ENCODE measurements around the gene CGB2. TPM values are rescaled to one million over a fixed set of nuclear protein-coding genes. Genes with fewer than 3 reads are reported as not detected.

Gene CGB2
- total and polyA plus RNA-seq, 5 experiments from 2014 or later: not detected

DNA sequence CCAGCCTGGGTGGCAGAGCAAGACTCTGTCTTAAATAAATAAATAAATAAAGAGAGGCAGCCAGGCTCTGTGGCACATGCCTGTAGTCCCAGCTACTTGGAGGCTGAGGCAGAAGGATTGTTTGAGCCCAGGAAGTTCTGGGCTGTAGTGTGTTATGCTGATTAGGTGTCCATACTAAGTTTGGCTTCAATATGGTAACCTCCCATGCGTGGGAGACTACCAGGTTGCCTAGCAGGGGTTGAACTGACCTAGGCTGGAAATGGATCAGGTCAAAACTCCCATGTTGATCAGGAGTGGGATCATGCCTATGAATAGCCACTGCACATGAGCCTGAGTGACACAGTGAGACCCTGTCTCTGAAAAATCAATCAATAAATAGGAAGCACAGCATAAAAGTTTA is 49.6 kb downstream of the CGB2 start:
- DNase-seq: no peak
- no peak overlapping the region for H3K4me3 Mint-ChIP-seq
- peaks cover 3 to 24% (median 16%) of the 10 kb centered on the region in 5 donors for H3K27me3 Mint-ChIP-seq
- peaks cover 0 to 2% (median 0%) of the 10 kb centered on the region in 9 donors for H3K9me3 Mint-ChIP-seq
- H3K4me1 Mint-ChIP-seq: peaks cover 10 to 17% (median 14%) of the 10 kb centered on the region in 4 donors
- peak overlapping the region in 2 of 10 donors; percentile 5 to 60 for H3K27ac Mint-ChIP-seq
- no peak for ATAC-seq
- peaks cover 0 to 7% (median 0%) of the 10 kb centered on the region in 3 donors for H3K36me3 Mint-ChIP-seq
- POLR2A ChIA-PET: no interaction called here

Small RNA genes lying within 50 kb of the gene (microRNA-seq; reads per million reads assigned to microRNA genes)
- gene MIR6798 (ENCODE audit: borderline microRNAs expressed): not detected

Other genes with a start within 250 kb of the CGB2 start
- 10 to 100 TPM; 24.3 to 27.2 TPM for gene BCAT2, start 220.9 kb upstream of the CGB2 start, total RNA-seq
- 10 to 100 TPM; 18.9 to 26.0 (median 21.9) TPM for gene BCAT2, start 220.9 kb upstream of the CGB2 start, polyA plus RNA-seq
- 1 to 10 TPM in 1 of 2 experiments, under 1 TPM in 1; 0.62 to 1.1 TPM for gene HSD17B14, start 195.4 kb upstream of the CGB2 start, total RNA-seq
- 1 to 10 TPM in 1 of 3 donors, under 1 TPM in 1, not detected in 1; 0.83 to 1.7 TPM for gene HSD17B14, start 195.4 kb upstream of the CGB2 start, polyA plus RNA-seq
- gene PLEKHA4, start 163.3 kb upstream of the CGB2 start, total RNA-seq: 1 to 10 TPM; 4.1 to 6.6 TPM
- 1 to 10 TPM; 7.4 to 8.5 (median 8.1) TPM for gene PLEKHA4, start 163.3 kb upstream of the CGB2 start, polyA plus RNA-seq
- gene PPP1R15A, start 159.5 kb upstream of the CGB2 start, total RNA-seq: 10 to 100 TPM; 56.9 to 59.9 TPM
- gene PPP1R15A, start 159.5 kb upstream of the CGB2 start, polyA plus RNA-seq: 10 to 100 TPM; 17.2 to 47.3 (median 43.1) TPM
- gene TULP2, start 133.1 kb upstream of the CGB2 start, total RNA-seq: not detected
- gene TULP2, start 133.1 kb upstream of the CGB2 start, polyA plus RNA-seq: under 1 TPM in 1 of 3 donors, not detected in 2; 0.08 TPM
- gene NUCB1, start 131.6 kb upstream of the CGB2 start, total RNA-seq: 100 to 1,000 TPM; 106 to 113 TPM
- 100 to 1,000 TPM in 1 of 3 donors, 10 to 100 TPM in 2; 48.6 to 119 (median 82.5) TPM for gene NUCB1, start 131.6 kb upstream of the CGB2 start, polyA plus RNA-seq
- gene DHDH, start 98.2 kb upstream of the CGB2 start, total RNA-seq: 1 to 10 TPM; 1.8 to 2.3 TPM
- gene DHDH, start 98.2 kb upstream of the CGB2 start, polyA plus RNA-seq: 1 to 10 TPM in 2 of 3 donors, under 1 TPM in 1; 0.67 to 2.4 (median 2.0) TPM
- gene BAX, start 77.0 kb upstream of the CGB2 start, total RNA-seq: 100 to 1,000 TPM; 170 to 181 TPM
- gene BAX, start 77.0 kb upstream of the CGB2 start, polyA plus RNA-seq: 10 to 100 TPM; 58.5 to 97.1 (median 83.1) TPM
- 1,000 to 10,000 TPM; 1,370 to 1,435 TPM for gene FTL, start 66.6 kb upstream of the CGB2 start, total RNA-seq
- 1,000 to 10,000 TPM; 4,833 to 4,899 (median 4,886) TPM for gene FTL, start 66.6 kb upstream of the CGB2 start, polyA plus RNA-seq
- 10 to 100 TPM; 45.9 to 47.9 TPM for gene GYS1, start 38.6 kb upstream of the CGB2 start, total RNA-seq
- 10 to 100 TPM; 17.9 to 31.0 (median 22.3) TPM for gene GYS1, start 38.6 kb upstream of the CGB2 start, polyA plus RNA-seq
- gene RUVBL2, start 38.0 kb upstream of the CGB2 start, total RNA-seq: 10 to 100 TPM; 30.4 to 32.0 TPM
- 10 to 100 TPM; 47.5 to 66.1 (median 62.0) TPM for gene RUVBL2, start 38.0 kb upstream of the CGB2 start, polyA plus RNA-seq
- gene LHB, start 14.8 kb upstream of the CGB2 start, total RNA-seq: not detected
- gene LHB, start 14.8 kb upstream of the CGB2 start, polyA plus RNA-seq: not detected
- not detected for gene CGB3, start 7.6 kb upstream of the CGB2 start, total RNA-seq
- gene CGB3, start 7.6 kb upstream of the CGB2 start, polyA plus RNA-seq: not detected
- not detected for gene CGB1, start 5.0 kb downstream of the CGB2 start, total RNA-seq
- gene CGB1, start 5.0 kb downstream of the CGB2 start, polyA plus RNA-seq: not detected
- gene CGB5, start 12.0 kb downstream of the CGB2 start, total RNA-seq: not detected
- gene CGB5, start 12.0 kb downstream of the CGB2 start, polyA plus RNA-seq: not detected
- gene CGB8, start 17.2 kb downstream of the CGB2 start, total RNA-seq: not detected
- not detected for gene CGB8, start 17.2 kb downstream of the CGB2 start, polyA plus RNA-seq
- not detected for gene CGB7, start 25.9 kb downstream of the CGB2 start, total RNA-seq
- not detected for gene CGB7, start 25.9 kb downstream of the CGB2 start, polyA plus RNA-seq
- gene NTF4, start 32.9 kb downstream of the CGB2 start, total RNA-seq: not detected
- gene NTF4, start 32.9 kb downstream of the CGB2 start, polyA plus RNA-seq: not detected
- not detected for gene KCNA7, start 40.8 kb downstream of the CGB2 start, total RNA-seq
- not detected for gene KCNA7, start 40.8 kb downstream of the CGB2 start, polyA plus RNA-seq
- gene SNRNP70, start 53.6 kb downstream of the CGB2 start, total RNA-seq: 100 to 1,000 TPM; 706 to 741 TPM
- gene SNRNP70, start 53.6 kb downstream of the CGB2 start, polyA plus RNA-seq: 10 to 100 TPM; 42.3 to 63.4 (median 50.2) TPM
- gene LIN7B, start 82.5 kb downstream of the CGB2 start, total RNA-seq: 10 to 100 TPM; 15.7 to 16.2 TPM
- gene LIN7B, start 82.5 kb downstream of the CGB2 start, polyA plus RNA-seq: 1 to 10 TPM; 5.5 to 9.2 (median 5.6) TPM
- gene C19orf73, start 87.3 kb downstream of the CGB2 start, total RNA-seq: 1 to 10 TPM; 1.6 TPM
- gene C19orf73, start 87.3 kb downstream of the CGB2 start, polyA plus RNA-seq: 1 to 10 TPM; 3.0 to 7.0 (median 5.7) TPM
- 1 to 10 TPM; 3.6 to 4.7 TPM for gene PPFIA3, start 87.7 kb downstream of the CGB2 start, total RNA-seq
- under 1 TPM in 2 of 3 donors, not detected in 1; 0.20 to 0.58 TPM for gene PPFIA3, start 87.7 kb downstream of the CGB2 start, polyA plus RNA-seq
- gene HRC, start 123.5 kb downstream of the CGB2 start, total RNA-seq: not detected
- gene HRC, start 123.5 kb downstream of the CGB2 start, polyA plus RNA-seq: not detected
- not detected for gene TRPM4, start 125.9 kb downstream of the CGB2 start, total RNA-seq
- not detected for gene TRPM4, start 125.9 kb downstream of the CGB2 start, polyA plus RNA-seq

Measured in naive thymus-derived CD8-positive, alpha-beta T cell (primary cell).